ENCODE measurements around the gene OR6K2. TPM values are rescaled to one million over a fixed set of nuclear protein-coding genes. Genes with fewer than 3 reads are reported as not detected.

OR6K2 gene
- not detected for polyA plus RNA-seq
- long read RNA-seq, donor 1, result 0 reads
- long read RNA-seq, donor 2, result 0 reads
- long read RNA-seq, donor 3, result 0 reads
- long read RNA-seq, donor 4, result 0 reads
- long read RNA-seq, donor 5, result 0 reads
- long read RNA-seq, donor 6, result 0 reads
- long read RNA-seq, donor 7, result 0 reads
- long read RNA-seq, donor 8, result 0 reads
- long read RNA-seq, donor 9, result 0 reads
- long read RNA-seq, donor 10, result 0 reads
- long read RNA-seq, donor 11, result 0 reads

GRCh38 chr1:158700552-158700951, at the start of gene OR6K2:
OR6K2 (minus strand) TSS chr1:158700652; CDS start chr1:158700652, 0 bp downstream.
- no peak for DNase-seq
- Histone ChIP-seq H3K9me3 (ENCODE audit: control insufficient read depth, low read depth, low read length) (no peaks in the 10 kb centered on the region), H3K27ac (ENCODE audit: low read length) (no peak within 1 kb of the TSS), H3K27me3 (ENCODE audit: control insufficient read depth, insufficient read depth, low read length) (no peaks in the 10 kb centered on the region), H3K36me3 (ENCODE audit: control insufficient read depth, insufficient read depth, low read length) (no peaks in the 10 kb centered on the region), H3K4me3 (ENCODE audit: low read length) (no peak within 1 kb of the TSS), H3K4me1 (ENCODE audit: control insufficient read depth, insufficient read depth, low read length) (no peaks in the 10 kb centered on the region)
- WGBS (ENCODE audit: insufficient coverage, low lambda C conversion rate), result no CpG with 5 or more reads among the region's 4 CpGs

GRCh38 chr1:158735848-158736247, 35.4 kb upstream of the OR6K2 start:
- H3K4me1 ChIP-seq (ENCODE audit: control insufficient read depth, insufficient read depth, low read length), result no peaks in the 10 kb centered on the region
- no peak overlapping the region for H3K27ac ChIP-seq (ENCODE audit: low read length)
- no peaks in the 10 kb centered on the region for H3K9me3 ChIP-seq (ENCODE audit: control insufficient read depth, low read depth, low read length)
- H3K27me3 ChIP-seq (ENCODE audit: control insufficient read depth, insufficient read depth, low read length), result no peaks in the 10 kb centered on the region
- no peak overlapping the region for H3K4me3 ChIP-seq (ENCODE audit: low read length)
- H3K36me3 ChIP-seq (ENCODE audit: control insufficient read depth, insufficient read depth, low read length), result no peaks in the 10 kb centered on the region
- DNase-seq, result no peak

GRCh38 chr1:158732524-158732923, 32.1 kb upstream of the OR6K2 start:
- WGBS (ENCODE audit: insufficient coverage, low lambda C conversion rate), result 60% methylated on average over 1 of the region's 2 CpGs
- no peaks in the 10 kb centered on the region for H3K27me3 ChIP-seq (ENCODE audit: control insufficient read depth, insufficient read depth, low read length)
- no peaks in the 10 kb centered on the region for H3K36me3 ChIP-seq (ENCODE audit: control insufficient read depth, insufficient read depth, low read length)

GRCh38 chr1:158731707-158732106, 31.3 kb upstream of the OR6K2 start:
- no peak overlapping the region for H3K4me3 ChIP-seq (ENCODE audit: low read length)
- no peaks in the 10 kb centered on the region for H3K4me1 ChIP-seq (ENCODE audit: control insufficient read depth, insufficient read depth, low read length)
- no peaks in the 10 kb centered on the region for H3K36me3 ChIP-seq (ENCODE audit: control insufficient read depth, insufficient read depth, low read length)
- no CpG with 5 or more reads among the region's 4 CpGs for WGBS (ENCODE audit: insufficient coverage, low lambda C conversion rate)
- no peak overlapping the region for H3K27ac ChIP-seq (ENCODE audit: low read length)
- DNase-seq, result no peak
- no peaks in the 10 kb centered on the region for H3K9me3 ChIP-seq (ENCODE audit: control insufficient read depth, low read depth, low read length)
- H3K27me3 ChIP-seq (ENCODE audit: control insufficient read depth, insufficient read depth, low read length), result no peaks in the 10 kb centered on the region

More at GRCh38 chr1:158732524-158732923, 32.1 kb upstream of the OR6K2 start:
- H3K4me3 ChIP-seq (ENCODE audit: low read length), result no peak overlapping the region
- no peaks in the 10 kb centered on the region for H3K9me3 ChIP-seq (ENCODE audit: control insufficient read depth, low read depth, low read length)
- H3K4me1 ChIP-seq (ENCODE audit: control insufficient read depth, insufficient read depth, low read length), result no peaks in the 10 kb centered on the region
- no peak for DNase-seq
- H3K27ac ChIP-seq (ENCODE audit: low read length), result no peak overlapping the region

- H3K4me3 ChIP-seq (ENCODE audit: low read length), result no peak overlapping the region
- no peak overlapping the region for H3K27ac ChIP-seq (ENCODE audit: low read length)
- no peaks in the 10 kb centered on the region for H3K27me3 ChIP-seq (ENCODE audit: control insufficient read depth, insufficient read depth, low read length)
- no peaks in the 10 kb centered on the region for H3K9me3 ChIP-seq (ENCODE audit: control insufficient read depth, low read depth, low read length)
- DNase-seq, result no peak
- H3K36me3 ChIP-seq (ENCODE audit: control insufficient read depth, insufficient read depth, low read length), result no peaks in the 10 kb centered on the region
- WGBS (ENCODE audit: insufficient coverage, low lambda C conversion rate), result 27% methylated on average over 3 of the region's 4 CpGs
- no peaks in the 10 kb centered on the region for H3K4me1 ChIP-seq (ENCODE audit: control insufficient read depth, insufficient read depth, low read length)
Measured at GRCh38 chr1:158730453-158730852, 30.0 kb upstream of the OR6K2 start.

GRCh38 chr1:158728510-158729225, 28.2 kb upstream of the OR6K2 start:
- no peak for DNase-seq
- no peaks in the 10 kb centered on the region for H3K9me3 ChIP-seq (ENCODE audit: control insufficient read depth, low read depth, low read length)
- no CpG with 5 or more reads among the region's 3 CpGs for WGBS (ENCODE audit: insufficient coverage, low lambda C conversion rate)
- H3K4me1 ChIP-seq (ENCODE audit: control insufficient read depth, insufficient read depth, low read length), result no peaks in the 10 kb centered on the region
- no peak overlapping the region for H3K27ac ChIP-seq (ENCODE audit: low read length)
- H3K27me3 ChIP-seq (ENCODE audit: control insufficient read depth, insufficient read depth, low read length), result no peaks in the 10 kb centered on the region
- no peak overlapping the region for H3K4me3 ChIP-seq (ENCODE audit: low read length)
- H3K36me3 ChIP-seq (ENCODE audit: control insufficient read depth, insufficient read depth, low read length), result no peaks in the 10 kb centered on the region

- Histone ChIP-seq H3K36me3 (ENCODE audit: control insufficient read depth, insufficient read depth, low read length) (no peaks in the 10 kb centered on the region), H3K4me3 (ENCODE audit: low read length) (no peak overlapping the region), H3K9me3 (ENCODE audit: control insufficient read depth, low read depth, low read length) (no peaks in the 10 kb centered on the region), H3K27ac (ENCODE audit: low read length) (no peak overlapping the region), H3K4me1 (ENCODE audit: control insufficient read depth, insufficient read depth, low read length) (no peaks in the 10 kb centered on the region), H3K27me3 (ENCODE audit: control insufficient read depth, insufficient read depth, low read length) (no peaks in the 10 kb centered on the region)
- DNase-seq, result no peak
- WGBS (ENCODE audit: insufficient coverage, low lambda C conversion rate), result no CpG with 5 or more reads among the region's 5 CpGs
Measured at GRCh38 chr1:158724442-158724841, 24.0 kb upstream of the OR6K2 start.

GRCh38 chr1:158720620-158721019, 20.2 kb upstream of the OR6K2 start, which contains the start of gene OR6K3:
OR6K3 (minus strand) TSS chr1:158720720; CDS start chr1:158718115, 2,605 bp downstream.
- Histone ChIP-seq H3K36me3 (ENCODE audit: control insufficient read depth, insufficient read depth, low read length) (no peaks in the 10 kb centered on the region), H3K4me3 (ENCODE audit: low read length) (no peak within 1 kb of the TSS), H3K9me3 (ENCODE audit: control insufficient read depth, low read depth, low read length) (no peaks in the 10 kb centered on the region), H3K27me3 (ENCODE audit: control insufficient read depth, insufficient read depth, low read length) (no peaks in the 10 kb centered on the region), H3K27ac (ENCODE audit: low read length) (no peak within 1 kb of the TSS), H3K4me1 (ENCODE audit: control insufficient read depth, insufficient read depth, low read length) (no peaks in the 10 kb centered on the region)
- WGBS (ENCODE audit: insufficient coverage, low lambda C conversion rate), result 100% methylated on average over 2 of the region's 2 CpGs
- DNase-seq, result no peak

GRCh38 chr1:158719664-158720063, 19.2 kb upstream of the OR6K2 start:
- no peaks in the 10 kb centered on the region for H3K36me3 ChIP-seq (ENCODE audit: control insufficient read depth, insufficient read depth, low read length)
- DNase-seq, result no peak
- no peaks in the 10 kb centered on the region for H3K4me1 ChIP-seq (ENCODE audit: control insufficient read depth, insufficient read depth, low read length)
- no peaks in the 10 kb centered on the region for H3K27me3 ChIP-seq (ENCODE audit: control insufficient read depth, insufficient read depth, low read length)
- no peak overlapping the region for H3K27ac ChIP-seq (ENCODE audit: low read length)
- no peaks in the 10 kb centered on the region for H3K9me3 ChIP-seq (ENCODE audit: control insufficient read depth, low read depth, low read length)
- no CpG with 5 or more reads among the region's 3 CpGs for WGBS (ENCODE audit: insufficient coverage, low lambda C conversion rate)
- H3K4me3 ChIP-seq (ENCODE audit: low read length), result no peak overlapping the region

- H3K36me3 ChIP-seq (ENCODE audit: control insufficient read depth, insufficient read depth, low read length), result no peaks in the 10 kb centered on the region
- no CpG with 5 or more reads among the region's 6 CpGs for WGBS (ENCODE audit: insufficient coverage, low lambda C conversion rate)
- H3K4me1 ChIP-seq (ENCODE audit: control insufficient read depth, insufficient read depth, low read length), result no peaks in the 10 kb centered on the region
- no peak overlapping the region for H3K27ac ChIP-seq (ENCODE audit: low read length)
- H3K4me3 ChIP-seq (ENCODE audit: low read length), result no peak overlapping the region
- no peak for DNase-seq
- no peaks in the 10 kb centered on the region for H3K9me3 ChIP-seq (ENCODE audit: control insufficient read depth, low read depth, low read length)
- H3K27me3 ChIP-seq (ENCODE audit: control insufficient read depth, insufficient read depth, low read length), result no peaks in the 10 kb centered on the region
Measured at GRCh38 chr1:158717344-158717743, 16.9 kb upstream of the OR6K2 start.

- H3K27ac ChIP-seq (ENCODE audit: low read length), result no peak overlapping the region
- H3K36me3 ChIP-seq (ENCODE audit: control insufficient read depth, insufficient read depth, low read length), result no peaks in the 10 kb centered on the region
- H3K4me3 ChIP-seq (ENCODE audit: low read length), result no peak overlapping the region
- 80% methylated on average over 1 of the region's 1 CpG for WGBS (ENCODE audit: insufficient coverage, low lambda C conversion rate)
- H3K4me1 ChIP-seq (ENCODE audit: control insufficient read depth, insufficient read depth, low read length), result no peaks in the 10 kb centered on the region
- no peak for DNase-seq
- no peaks in the 10 kb centered on the region for H3K9me3 ChIP-seq (ENCODE audit: control insufficient read depth, low read depth, low read length)
- no peaks in the 10 kb centered on the region for H3K27me3 ChIP-seq (ENCODE audit: control insufficient read depth, insufficient read depth, low read length)
Measured at GRCh38 chr1:158716335-158716734, 15.9 kb upstream of the OR6K2 start.
